HEK293 (cell line): Measurements from ENCODE around the gene KLHL11.

Experiments
- KLF9 ChIP-seq: fragments of 450-650 bp; formaldehyde crosslinking; IDR thresholded peaks from 2 replicates; pipeline ENCODE4 v1.5.1; 2016; ENCODE audit warnings: missing biosample characterization, missing genetic modification characterization, low read depth
- YY1 ChIP-seq: fragments of 450-650 bp; formaldehyde crosslinking; IDR thresholded peaks from 2 replicates; pipeline ENCODE4 v1.5.1; 2018; ENCODE audit warnings: missing biosample characterization, missing genetic modification characterization
- ZNF221 ChIP-seq: fragments of 450-650 bp; formaldehyde crosslinking; IDR thresholded peaks from 2 replicates; pipeline ENCODE4 v1.5.1; 2017; ENCODE audit warnings: missing biosample characterization, missing genetic modification characterization, borderline replicate concordance
- ZNF530 ChIP-seq: fragments of 450-650 bp; formaldehyde crosslinking; IDR thresholded peaks from 2 replicates; pipeline ENCODE4 v1.5.1; 2016; ENCODE audit warnings: low read depth, missing biosample characterization, missing genetic modification characterization
- ZNF76 ChIP-seq: fragments of 450-650 bp; formaldehyde crosslinking; IDR thresholded peaks from 2 replicates; pipeline ENCODE4; 2016; ENCODE audit warnings: low read depth, missing biosample characterization, missing genetic modification characterization, borderline replicate concordance
- TF ChIP-seq, protein P1 (sequence below): fragments of 450-650 bp; formaldehyde crosslinking; IDR thresholded peaks from 2 replicates; pipeline ENCODE4 v1.5.1; 2016; ENCODE audit warnings: missing biosample characterization, missing genetic modification characterization
- TF ChIP-seq, protein P2 (sequence below): fragments of 450-650 bp; formaldehyde crosslinking; IDR thresholded peaks from 2 replicates; pipeline ENCODE4 v1.5.1; 2016; ENCODE audit warnings: missing biosample characterization, missing genetic modification characterization
- TF ChIP-seq, protein P3 (sequence below): fragments of 450-650 bp; formaldehyde crosslinking; IDR thresholded peaks from 2 replicates; pipeline ENCODE4 v1.5.1; 2016; ENCODE audit warnings: missing biosample characterization, missing genetic modification characterization
- TF ChIP-seq, protein P4 (sequence below): fragments of 450-650 bp; formaldehyde crosslinking; IDR thresholded peaks from 2 replicates; pipeline ENCODE4 v1.5.1; 2016; ENCODE audit warnings: missing biosample characterization, missing genetic modification characterization
- TF ChIP-seq, protein P5 (sequence below): fragments of 450-650 bp; formaldehyde crosslinking; IDR thresholded peaks from 2 replicates; pipeline ENCODE4 v1.5.1; 2016; ENCODE audit warnings: missing biosample characterization, missing genetic modification characterization

DNA sequence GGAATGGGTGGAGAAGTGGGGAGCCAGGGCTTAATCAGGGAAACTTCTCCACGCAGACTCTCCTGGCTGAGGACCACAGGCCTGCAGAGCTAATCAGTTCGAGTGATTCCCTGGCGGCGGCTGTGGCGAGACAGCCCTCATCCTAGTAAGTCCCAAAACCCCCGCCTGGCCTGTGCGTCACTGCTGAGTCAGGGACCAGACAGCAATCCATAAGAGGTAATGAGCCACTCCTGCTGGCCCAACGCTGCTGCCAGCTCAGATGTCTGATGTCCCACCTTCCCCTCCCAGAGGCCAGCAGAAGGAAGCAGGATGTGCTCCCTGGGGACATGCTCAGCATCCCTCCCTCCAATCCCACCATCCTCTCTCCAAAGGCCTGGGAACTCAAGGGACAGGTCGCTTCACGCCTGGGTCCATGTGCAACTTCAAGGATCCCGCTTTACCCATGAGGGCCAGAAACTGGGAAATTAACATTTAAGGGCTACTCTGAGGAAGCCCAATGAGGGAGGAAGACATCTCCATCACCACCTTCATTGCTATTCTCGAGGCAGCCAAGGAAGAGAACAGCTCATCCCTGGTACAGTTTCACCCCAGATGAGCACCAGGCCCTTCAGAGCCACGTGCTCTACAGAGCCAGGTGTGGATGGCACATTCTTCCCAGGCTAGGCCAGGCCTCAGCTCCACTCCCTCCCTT lies 45.6 kb upstream of the KLHL11 start:
- TF ChIP-seq, protein P1, sequence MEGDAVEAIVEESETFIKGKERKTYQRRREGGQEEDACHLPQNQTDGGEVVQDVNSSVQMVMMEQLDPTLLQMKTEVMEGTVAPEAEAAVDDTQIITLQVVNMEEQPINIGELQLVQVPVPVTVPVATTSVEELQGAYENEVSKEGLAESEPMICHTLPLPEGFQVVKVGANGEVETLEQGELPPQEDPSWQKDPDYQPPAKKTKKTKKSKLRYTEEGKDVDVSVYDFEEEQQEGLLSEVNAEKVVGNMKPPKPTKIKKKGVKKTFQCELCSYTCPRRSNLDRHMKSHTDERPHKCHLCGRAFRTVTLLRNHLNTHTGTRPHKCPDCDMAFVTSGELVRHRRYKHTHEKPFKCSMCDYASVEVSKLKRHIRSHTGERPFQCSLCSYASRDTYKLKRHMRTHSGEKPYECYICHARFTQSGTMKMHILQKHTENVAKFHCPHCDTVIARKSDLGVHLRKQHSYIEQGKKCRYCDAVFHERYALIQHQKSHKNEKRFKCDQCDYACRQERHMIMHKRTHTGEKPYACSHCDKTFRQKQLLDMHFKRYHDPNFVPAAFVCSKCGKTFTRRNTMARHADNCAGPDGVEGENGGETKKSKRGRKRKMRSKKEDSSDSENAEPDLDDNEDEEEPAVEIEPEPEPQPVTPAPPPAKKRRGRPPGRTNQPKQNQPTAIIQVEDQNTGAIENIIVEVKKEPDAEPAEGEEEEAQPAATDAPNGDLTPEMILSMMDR (tag by site-specific recombination), result no peak
- TF ChIP-seq, protein P2, sequence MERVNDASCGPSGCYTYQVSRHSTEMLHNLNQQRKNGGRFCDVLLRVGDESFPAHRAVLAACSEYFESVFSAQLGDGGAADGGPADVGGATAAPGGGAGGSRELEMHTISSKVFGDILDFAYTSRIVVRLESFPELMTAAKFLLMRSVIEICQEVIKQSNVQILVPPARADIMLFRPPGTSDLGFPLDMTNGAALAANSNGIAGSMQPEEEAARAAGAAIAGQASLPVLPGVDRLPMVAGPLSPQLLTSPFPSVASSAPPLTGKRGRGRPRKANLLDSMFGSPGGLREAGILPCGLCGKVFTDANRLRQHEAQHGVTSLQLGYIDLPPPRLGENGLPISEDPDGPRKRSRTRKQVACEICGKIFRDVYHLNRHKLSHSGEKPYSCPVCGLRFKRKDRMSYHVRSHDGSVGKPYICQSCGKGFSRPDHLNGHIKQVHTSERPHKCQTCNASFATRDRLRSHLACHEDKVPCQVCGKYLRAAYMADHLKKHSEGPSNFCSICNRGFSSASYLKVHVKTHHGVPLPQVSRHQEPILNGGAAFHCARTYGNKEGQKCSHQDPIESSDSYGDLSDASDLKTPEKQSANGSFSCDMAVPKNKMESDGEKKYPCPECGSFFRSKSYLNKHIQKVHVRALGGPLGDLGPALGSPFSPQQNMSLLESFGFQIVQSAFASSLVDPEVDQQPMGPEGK (tag by site-specific recombination), result no peak
- TF ChIP-seq YY1 (tag by site-specific recombination) (no peak), ZNF221 (no peak), ZNF530 (tag by site-specific recombination) (no peak), ZNF76 (tag by site-specific recombination) (no peak), KLF9 (no peak)
- TF ChIP-seq, protein P3, sequence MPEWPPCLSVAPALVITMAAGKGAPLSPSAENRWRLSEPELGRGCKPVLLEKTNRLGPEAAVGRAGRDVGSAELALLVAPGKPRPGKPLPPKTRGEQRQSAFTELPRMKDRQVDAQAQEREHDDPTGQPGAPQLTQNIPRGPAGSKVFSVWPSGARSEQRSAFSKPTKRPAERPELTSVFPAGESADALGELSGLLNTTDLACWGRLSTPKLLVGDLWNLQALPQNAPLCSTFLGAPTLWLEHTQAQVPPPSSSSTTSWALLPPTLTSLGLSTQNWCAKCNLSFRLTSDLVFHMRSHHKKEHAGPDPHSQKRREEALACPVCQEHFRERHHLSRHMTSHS (tag by site-specific recombination), result no peak
- TF ChIP-seq, protein P4, sequence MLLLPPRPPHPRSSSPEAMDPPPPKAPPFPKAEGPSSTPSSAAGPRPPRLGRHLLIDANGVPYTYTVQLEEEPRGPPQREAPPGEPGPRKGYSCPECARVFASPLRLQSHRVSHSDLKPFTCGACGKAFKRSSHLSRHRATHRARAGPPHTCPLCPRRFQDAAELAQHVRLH, result no peak
- TF ChIP-seq, protein P5, sequence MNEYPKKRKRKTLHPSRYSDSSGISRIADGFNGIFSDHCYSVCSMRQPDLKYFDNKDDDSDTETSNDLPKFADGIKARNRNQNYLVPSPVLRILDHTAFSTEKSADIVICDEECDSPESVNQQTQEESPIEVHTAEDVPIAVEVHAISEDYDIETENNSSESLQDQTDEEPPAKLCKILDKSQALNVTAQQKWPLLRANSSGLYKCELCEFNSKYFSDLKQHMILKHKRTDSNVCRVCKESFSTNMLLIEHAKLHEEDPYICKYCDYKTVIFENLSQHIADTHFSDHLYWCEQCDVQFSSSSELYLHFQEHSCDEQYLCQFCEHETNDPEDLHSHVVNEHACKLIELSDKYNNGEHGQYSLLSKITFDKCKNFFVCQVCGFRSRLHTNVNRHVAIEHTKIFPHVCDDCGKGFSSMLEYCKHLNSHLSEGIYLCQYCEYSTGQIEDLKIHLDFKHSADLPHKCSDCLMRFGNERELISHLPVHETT (tag by site-specific recombination), result no peak
